DMS53 treated with DMSO at 0.1 percent for 48 hours (cell line): ENCODE measurements around the gene NLN.
"Not testable (repeated sequence)": the region's sequence is repeated elsewhere in the genome, so short reads cannot be mapped to it uniquely, and the experiment has no call there.

Experiments used
- DNase-seq: peaks from one replicate; lab custom pipeline; 2025; ENCODE audit not compliant: unreplicated experiment; lab: John Stamatoyannopoulos, UW

The NLN gene

GRCh38 chr5:65866837-65867521 lies 145.0 kb downstream of the NLN start:
- DNase-seq, result no peak

DNA sequence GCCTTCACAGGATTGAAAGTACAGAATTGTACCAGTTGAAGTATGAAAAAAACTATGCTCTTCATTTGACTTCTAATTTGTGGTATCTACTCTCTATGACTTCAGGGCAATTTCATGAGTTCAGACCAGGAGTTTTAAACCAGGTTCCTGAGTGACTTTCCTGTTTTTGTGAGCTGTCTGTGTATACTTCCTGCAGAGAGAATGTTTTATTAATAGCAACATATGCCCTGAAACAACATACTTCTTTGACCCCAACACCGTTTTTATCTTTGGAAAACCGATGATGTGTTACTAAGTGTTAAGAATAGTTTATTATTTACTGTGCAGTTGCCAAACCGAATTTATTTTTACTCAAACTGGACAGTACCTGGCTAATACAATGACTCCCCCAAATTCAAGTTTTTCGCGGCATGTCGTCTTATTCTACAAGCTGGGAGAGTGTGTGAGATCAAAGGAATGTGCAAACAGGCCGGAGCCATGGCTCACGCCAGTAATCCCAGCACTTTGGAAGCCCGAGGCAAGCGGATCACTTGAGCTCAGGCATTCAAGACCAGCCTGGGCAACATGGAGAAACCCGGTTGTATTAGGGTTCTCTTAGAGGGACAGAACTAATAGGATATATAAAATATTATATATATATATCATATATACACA lies 145.7 kb downstream of the NLN start:
- DNase-seq, result no peak

DNA sequence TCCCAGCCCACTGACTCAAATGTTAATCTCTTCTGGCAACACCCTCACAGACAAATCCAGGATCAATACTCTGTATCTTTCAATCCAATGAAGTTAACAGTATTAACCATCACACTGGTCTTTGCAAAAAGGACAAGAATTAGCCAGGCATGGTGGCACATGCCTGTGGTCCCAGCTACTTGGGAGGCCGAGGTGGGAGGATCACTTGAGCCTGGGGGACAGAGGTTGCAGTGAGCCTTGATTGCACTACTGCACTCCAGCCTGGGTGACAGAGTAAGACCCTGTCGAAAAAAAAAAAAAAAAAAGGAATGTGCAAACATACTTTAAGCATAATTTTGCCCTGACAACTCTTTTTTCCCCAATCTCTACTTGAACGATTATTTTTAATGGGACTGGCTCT lies 146.5 kb downstream of the NLN start:
- DNase-seq, result no peak

DNA sequence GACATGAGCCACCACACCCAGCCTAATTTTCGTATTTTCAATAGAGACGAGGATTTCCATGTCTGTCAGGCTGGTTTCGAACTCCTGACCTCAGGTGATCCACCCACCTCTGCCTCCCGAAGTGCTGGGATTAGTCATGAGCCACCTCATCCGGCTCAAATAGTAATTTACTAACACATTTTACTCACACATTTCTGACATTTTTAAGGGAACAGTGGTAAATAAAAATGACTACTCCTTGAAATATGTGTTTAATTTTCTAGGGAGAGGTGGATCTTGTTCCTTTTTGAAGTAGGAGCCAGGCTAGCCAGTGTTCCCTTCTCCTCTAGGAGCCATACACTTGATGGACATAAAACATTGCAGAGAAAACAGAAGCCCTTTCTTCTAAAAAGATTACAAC lies 149.2 kb downstream of the NLN start:
- DNase-seq, result no peak

- DNase-seq, result not testable (repeated sequence)
These were observed 149.8 kb downstream of the NLN start for GRCh38 chr5:65871776-65872175.

GRCh38 chr5:65873181-65873750 lies 151.3 kb downstream of the NLN start:
- no peak for DNase-seq

- no peak for DNase-seq
These were observed 152.2 kb downstream of the NLN start for GRCh38 chr5:65874241-65874640.

- no peak for DNase-seq
These were observed 154.5 kb downstream of the NLN start for GRCh38 chr5:65876496-65876895.

- no peak for DNase-seq
These were observed 155.0 kb downstream of the NLN start for GRCh38 chr5:65876970-65877369.
